AG20443 (cell line): ENCODE results near the gene MOGAT2.
"Not testable (repeated sequence)": the region's sequence is repeated elsewhere in the genome, so short reads cannot be mapped to it uniquely, and the experiment has no call there.

Source experiments
- DNase-seq: peaks from one replicate; pipeline ENCODE4 v3.0.0; 2012; ENCODE audit warnings: low spot score, mixed read lengths

The MOGAT2 gene

DNA sequence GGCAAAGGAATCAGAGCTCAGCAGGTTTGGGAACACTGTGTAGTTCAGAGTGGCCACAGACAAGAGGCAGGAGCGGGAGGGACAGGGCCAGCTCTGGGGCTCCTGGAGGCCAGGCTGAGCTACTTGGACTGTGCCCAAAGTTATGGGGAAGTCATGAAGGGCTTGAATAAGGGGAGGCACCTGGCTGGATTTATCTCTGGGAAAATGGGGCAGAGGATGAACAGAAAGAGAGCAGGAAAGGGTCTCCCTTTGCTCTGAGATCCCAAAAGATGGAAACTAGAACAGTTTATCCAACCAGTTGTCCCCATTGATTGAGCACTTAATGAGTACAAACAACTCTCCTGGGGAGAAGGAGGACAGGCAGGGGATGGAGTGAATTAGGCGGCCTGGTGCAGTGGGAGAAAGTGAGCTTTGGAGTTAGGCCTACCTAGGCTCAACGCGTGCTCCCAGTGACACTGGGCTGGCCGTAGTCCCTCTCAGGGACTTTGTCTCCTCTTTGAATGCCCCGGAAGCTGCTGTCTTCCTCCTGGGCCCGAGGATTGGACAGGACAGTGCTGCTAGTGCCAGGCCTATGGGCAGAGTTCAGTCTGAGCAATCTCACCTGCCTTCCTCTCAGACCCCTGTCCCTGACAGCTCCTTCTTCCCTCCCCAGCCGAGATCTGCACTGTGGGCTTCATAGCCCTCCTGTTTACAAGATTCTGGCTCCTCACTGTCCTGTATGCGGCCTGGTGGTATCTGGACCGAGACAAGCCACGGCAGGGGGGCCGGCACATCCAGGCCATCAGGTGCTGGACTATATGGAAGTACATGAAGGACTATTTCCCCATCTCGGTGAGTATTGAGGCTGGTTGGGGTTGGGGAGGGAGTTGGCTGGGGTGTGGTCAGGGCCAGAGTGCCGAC lies 2.0 kb downstream of the MOGAT2 start:
- no peak for DNase-seq

DNA sequence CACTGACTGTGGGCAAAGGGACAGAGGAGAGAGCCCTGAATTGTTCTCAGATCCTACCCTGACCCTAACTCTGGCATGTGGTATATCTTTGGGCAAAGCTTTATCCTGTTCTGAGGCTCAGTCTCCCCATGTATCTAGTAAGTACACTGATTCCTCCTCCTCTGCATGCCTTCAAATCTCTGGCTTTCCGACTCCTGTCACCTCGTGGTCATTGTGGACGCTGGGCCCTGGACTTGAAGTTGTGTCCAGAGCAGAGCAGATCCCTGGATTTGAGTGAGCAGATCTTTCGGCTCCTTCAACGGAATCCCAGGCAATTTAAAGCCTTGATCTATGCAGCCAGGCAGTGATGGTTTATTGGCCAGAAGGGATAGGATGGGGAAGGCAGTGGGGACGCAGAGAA lies 3.0 kb downstream of the MOGAT2 start:
- no peak for DNase-seq

DNA sequence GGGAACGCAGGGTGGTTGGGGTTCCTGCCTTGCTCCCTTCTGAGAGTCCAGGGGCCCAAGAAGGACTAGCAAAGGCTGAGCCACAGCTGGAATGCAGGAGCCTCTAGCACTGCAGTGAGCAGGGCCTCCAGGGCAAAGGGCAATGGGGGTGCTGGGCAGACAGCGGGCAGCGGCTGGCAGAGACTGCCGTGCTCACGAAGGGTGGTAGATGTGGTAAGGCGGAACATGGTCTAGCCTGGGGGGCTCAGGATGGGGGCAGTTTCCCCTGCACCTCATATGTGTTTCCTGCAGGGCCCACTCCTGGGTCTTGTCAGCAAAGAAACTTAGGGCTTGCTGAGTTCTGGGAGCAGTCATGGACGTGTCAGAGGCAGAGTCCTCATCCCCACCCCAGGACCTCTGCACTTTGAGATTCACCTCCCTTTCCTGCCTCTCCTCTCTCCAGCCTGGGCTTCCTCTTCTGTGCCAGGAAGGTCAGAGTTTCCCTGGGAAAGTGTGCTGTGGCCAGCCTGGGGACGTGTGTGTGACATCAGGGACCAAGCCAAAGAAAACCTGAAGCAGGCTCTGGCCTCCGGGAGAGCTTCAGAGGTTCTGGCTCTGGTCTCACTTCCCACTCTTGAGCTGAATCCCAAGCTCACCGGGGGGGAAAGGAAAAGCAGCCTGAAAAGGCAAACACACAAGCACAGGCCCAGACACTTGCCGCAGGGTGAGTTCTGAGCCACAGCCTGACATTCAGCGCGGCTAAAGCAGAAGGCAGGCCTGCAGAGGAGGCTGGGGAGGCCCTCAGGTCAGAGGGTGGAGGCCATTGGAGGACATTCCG lies 4.4 kb downstream of the MOGAT2 start:
- DNase-seq = no peak

DNA sequence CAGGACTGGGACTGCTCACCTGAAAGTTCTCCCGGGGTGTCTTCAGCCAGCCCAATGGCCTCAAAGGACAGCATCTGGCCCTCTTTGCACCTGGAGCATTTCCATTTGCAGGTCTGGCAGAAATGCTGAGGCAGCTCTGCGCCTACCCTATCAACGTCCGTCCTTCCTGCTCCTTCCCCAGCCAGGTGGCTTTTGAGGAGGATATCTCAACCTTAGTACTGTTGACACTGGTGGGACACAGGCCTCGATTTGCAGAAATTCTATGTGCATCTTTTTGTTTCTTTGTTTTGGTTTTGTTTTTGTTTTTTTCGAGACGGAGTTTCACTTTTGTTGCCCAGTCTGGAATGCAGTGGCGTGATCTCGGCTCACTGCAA lies 5.0 kb downstream of the MOGAT2 start:
- no peak for DNase-seq

DNA sequence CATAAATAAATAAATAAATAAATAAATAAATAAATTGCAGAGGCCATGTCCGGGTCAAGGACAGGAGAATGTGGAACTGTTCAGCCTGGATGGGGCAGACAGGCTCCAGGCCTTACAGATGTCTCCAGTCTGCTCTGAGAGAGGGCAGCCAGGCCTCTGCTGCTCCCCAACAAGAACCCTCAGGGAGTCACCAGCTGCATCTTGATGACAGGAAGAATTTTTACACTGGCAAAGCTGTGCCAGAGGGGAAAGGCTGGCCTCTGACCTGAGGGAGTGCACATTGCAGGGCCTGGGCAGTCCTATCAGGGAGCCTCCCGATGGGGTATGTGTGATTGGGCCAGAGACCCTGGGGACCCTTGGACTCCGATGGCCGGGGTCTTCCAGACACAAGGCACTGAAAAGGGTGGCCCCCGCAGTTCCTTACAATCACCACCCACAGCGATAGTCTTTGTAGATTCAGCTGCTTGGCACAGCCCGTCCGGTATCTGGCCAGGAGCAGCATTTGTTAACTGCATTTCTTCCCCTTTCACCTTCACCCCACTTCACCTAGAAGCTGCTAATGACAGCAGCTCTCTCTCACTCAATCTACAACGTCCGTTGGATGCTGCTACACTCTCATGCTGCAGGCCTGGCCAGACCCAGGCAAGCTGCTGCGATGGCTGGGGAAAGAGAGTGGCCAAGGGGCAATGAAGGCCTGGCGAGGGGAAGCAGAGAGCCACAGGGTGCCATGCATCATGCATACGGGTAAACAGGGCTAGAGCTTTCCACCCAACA lies 8.1 kb downstream of the MOGAT2 start:
- no peak for DNase-seq

DNA sequence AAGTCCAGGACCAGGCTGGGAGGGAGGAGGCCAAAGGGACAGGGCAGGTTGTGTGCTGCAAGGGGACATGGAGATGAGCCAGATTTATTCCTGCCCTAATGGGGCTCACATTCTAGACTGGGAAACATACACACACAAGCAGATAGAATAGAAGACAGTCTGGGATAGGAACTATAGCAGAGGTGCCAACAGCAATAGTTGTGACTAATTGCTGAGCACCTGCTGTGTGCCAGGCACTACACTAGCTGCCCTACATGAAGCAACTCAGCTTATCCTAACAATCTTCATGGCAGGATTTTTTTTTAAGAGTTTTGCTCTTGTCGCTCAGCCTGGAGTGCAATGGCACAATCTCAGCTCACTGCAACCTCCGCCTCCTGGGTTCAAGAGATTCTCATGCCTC lies 11.4 kb downstream of the MOGAT2 start:
- no peak for DNase-seq

DNA sequence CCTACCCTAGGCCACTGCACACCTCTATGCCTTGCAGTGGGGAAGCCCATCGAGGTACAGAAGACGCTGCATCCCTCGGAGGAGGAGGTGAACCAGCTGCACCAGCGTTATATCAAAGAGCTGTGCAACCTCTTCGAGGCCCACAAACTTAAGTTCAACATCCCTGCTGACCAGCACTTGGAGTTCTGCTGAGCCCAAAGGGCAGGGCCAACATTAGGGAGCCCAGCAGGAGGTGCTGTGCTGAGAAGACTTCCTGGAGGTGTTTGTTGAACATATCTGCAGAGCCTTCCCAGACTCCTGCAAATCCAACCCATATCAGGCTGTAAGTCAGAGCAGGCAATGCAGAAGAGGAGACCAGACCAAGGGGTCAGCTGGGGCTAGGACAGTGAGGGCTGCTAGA lies 13.5 kb downstream of the MOGAT2 start:
- DNase-seq = no peak

DNA sequence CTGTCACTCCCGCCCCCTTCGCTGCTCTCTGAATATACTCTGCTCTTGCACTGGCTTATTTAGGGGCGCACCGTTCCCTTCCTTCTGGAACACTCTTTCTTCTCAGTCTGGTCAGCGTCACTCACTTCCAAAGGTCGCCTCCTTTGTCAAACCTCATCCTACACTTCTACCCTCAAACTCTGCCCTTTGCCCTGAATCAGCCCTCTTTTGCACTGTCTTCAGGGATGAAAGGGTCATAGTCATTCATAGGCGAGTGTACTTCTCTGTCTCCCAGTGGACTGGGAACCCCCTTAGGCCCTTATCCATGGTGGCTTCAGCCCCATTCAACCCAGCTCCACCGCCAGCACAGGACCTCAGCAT lies 15.4 kb downstream of the MOGAT2 start:
- DNase-seq = no peak

DNA sequence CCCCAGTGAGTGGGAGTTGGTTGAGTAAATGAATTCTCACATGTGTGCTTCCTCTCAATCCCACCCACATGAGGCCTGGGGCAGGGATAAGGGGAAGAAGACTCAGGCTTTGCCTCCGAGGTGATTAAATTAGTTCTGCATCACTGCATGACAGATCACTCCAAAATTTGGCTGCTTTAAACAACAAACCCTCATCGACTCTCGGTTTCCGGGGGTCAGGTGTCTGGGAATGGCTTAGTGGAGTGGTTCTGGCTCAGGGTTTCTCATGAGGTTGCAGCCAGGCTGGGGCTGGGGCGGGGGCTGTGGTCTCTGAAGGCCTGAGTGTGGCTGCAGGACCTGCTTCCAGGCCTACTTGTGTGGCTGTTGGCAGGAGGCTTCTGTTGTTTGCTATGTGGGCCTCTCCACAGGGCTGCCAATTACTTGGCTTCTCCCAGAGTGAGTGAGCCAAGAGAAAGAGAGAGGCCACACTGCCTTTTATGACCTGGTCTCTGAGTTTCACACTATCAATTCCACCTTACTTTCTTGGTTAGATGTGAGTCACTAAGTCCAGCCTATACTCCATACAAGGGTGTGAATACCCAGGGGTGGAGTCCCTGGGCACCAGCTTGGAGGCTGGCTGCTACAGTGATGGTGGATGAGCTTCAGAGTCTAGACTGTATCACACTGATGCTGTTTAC lies 15.9 kb downstream of the MOGAT2 start:
- DNase-seq = no peak

DNA sequence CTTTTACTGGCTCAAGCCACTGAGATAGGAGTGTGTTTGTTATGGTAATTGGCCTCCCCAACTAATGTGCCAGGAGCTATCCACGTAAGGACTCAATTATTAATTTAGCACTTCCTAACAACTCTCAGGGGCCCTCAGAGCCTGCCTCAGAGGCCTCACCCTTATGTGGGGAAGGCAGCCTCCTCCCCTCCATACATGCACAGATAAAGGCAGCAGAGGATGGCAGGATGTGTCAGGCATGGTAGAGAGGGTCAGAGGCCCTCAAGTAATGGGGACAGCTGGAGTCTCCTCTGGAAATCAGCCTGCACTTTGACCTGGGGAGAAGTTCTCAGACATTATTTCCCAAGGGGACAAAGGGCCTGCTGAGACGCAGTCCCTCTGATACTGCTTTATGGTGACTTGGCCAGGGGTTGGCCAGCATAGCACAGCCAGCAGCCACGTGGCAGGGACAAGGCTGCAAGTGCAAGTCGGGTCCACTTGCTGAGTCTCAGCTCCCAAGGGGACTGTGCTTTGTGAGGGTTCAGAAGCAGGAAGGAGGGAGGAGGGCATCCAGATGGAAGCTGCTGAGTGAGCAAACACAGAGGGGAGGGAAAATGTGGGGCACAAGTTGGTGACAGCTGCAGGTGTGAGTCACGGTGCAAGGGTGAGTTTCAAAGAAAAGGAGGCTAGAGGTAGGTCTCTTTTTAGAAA lies 17.0 kb downstream of the MOGAT2 start:
- no peak for DNase-seq

DNA sequence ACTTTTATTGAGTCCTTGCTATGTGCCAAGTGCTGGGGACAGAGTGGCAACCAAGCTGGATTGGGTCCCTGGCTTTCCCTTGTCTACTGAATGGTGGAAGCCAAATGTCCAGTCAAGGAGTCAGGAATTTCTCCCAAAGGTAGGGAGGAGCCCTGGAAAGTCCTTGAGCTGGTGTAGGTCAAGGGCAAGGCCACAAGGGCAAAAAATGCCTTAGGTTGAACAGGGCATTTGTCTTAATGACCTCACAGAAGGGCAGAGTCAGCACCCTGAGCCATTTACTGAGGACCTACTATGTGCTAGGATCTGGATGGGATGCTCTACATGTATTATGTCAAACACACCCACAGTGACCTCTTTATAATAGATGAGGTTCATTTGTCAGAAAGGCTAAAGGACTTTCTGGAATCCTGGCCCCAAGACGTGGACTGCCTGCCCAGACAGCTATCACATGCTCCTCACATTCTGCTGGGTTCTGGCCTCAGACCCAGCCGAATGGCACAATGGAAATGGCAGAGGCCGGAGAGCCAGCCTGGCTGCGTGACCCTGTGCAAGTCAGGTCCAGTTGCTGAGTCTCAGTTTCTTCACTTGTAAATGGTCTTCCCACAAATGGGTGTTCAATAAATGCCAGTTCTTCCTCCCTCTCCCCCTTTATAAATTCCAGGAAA lies 17.7 kb downstream of the MOGAT2 start:
- DNase-seq = no peak

DNA sequence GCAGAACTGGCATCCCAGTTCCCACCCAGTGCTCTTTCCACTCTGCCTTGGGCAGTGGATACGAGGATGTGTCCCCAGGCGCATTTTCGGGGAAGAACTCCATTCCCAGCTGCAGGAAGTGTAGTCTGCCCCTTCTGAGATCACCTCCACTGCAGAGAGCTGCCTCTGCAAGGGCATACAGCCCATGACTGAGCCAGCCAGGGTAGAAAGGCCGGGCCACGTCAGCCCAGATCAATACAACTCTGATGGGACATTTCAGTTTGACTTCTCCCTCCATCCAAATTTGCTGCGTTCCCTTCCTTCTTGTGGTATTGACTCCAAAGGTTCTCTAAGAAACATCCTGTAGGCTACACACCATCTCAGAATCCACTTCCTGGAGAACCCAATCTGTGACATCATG lies 19.7 kb downstream of the MOGAT2 start:
- no peak for DNase-seq

DNA sequence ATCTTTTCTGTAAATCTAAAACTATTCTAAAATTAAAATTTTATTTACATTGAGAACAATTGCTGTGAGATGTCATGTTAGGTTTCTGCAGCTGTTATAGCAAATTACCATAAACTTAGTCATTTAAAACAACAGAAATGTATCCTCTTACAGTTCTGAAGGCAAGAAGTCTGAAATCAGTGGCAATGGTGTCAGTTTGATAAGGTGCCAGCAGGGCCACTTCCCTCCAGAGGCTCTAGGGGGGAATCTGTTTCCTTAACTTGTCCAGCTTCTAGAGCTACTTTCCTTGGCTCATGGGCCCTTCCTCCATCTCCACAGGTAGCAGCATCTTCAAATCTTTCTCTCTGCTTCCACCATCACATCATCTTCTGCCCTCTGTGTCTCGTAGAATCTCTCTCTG lies 23.0 kb downstream of the MOGAT2 start:
- DNase-seq = no peak

DNA sequence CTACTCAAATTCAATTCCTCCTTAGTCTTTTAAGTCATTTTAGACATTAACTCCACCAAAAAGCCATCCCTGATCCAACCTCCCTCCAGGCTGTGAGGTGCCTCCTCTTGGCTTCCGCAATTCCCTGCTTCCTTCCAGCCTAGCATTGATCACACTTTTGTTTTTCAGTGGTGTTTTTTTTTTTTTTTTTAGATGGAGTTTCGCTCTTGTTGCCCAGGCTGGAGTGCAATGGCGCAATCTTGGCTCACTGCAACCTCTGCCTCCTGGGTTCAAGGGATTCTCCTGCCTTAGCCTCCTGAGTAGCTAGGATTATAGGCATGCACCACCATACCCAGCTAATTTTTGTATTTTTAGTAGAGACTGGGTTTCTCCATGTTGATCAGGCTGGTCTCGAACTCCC lies 25.5 kb downstream of the MOGAT2 start:
- DNase-seq = not testable (repeated sequence)

DNA sequence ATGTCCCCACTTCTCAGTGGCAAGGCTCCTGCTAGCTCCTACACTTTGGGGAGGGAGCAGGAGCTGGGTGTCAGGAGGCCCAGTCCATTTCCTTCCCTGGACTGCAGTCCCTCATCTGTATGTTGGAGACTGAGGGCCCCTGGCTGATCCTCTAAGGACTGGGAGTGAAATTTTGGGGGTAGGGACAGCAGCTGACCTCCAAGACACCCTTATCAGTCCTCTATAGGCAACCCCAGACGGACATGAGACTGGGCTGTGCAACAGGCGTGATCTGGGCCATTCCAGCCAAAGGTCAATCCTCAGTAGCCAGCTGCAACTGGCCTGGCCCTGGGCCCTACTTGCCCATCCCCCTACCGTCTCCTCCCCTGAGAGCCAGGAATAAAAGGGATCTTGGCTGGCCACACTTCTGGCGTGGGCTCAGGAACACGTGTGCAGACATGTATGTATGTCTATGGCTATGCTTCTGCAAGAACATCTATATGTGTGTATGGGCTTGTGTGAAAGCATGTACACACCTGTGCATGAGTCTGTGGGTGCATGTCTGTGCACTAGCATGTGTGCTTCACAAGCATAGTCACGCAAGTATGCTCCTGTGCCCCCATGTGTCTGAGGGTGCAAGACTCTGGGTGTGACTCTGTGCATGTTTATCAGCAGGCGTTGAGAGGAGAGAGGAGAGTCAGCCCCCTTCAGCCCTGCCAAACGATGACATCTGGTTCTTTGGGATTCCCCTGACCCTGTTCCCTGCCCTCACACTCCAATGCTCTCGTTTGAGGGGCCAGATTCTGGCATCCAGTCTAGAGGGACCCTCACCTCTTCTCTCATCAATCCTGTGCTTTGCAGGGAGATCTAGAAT lies 26.3 kb downstream of the MOGAT2 start:
- DNase-seq = no peak

DNA sequence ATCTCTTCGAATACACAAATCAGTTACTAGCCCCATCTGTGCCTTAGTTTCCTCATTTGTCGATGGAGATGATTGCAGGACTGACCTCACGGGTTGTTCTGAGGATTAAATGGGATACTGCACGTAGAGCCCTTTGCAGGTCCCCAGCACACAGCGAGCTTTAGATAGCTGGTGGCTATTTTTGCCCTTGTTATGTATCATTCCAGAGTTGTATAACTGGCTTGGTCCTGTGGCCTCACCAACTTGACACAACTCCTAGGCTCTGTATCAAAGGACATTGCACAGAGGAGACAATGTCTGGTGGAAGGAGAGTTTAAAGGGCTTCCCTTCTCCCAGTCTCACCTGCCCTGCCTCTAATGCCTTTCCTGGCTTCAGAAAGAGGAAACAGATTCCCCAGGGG lies 28.2 kb downstream of the MOGAT2 start:
- no peak for DNase-seq

DNA sequence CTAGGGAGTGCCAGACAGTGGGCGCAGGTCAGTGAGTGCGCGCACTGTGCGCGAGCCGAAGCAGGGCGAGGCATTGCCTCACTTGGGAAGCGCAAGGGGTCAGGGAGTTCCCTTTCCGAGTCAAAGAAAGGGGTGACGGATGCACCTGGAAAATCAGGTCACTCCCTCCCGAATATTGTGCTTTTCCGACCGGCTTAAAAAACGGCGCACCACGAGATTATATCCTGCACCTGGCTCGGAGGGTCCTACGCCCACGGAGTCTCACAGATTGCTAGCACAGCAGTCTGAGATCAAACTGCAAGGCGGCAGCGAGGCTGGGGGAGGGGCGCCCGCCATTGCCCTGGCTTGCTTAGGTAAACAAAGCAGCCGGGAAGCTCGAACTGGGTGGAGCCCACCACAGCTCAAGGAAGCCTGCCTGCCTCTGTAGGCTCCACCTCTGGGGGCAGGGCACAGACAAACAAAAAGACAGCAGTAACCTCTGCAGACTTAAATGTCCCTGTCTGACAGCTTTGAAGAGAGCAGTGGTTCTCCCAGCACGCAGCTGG lies 31.2 kb downstream of the MOGAT2 start:
- not testable (repeated sequence) for DNase-seq

DNA sequence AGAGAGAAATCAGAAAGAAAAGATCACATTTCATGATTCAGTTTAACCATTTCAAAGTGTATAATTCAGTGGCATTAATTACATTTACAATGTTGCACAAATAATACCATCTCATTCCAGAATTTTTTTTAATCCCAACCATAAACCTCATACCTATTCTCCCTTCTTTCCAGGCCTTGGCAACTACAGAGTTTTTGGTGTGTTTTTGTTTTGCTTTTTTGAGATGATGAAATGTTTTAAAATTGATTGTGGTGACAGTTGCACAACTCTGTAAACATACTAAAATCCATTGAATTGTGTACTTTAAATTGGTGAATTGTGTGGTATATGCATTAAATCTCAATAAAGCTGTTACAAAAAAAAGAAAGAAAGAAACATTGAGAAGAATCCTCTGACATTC lies 37.3 kb downstream of the MOGAT2 start:
- not testable (repeated sequence) for DNase-seq

DNA sequence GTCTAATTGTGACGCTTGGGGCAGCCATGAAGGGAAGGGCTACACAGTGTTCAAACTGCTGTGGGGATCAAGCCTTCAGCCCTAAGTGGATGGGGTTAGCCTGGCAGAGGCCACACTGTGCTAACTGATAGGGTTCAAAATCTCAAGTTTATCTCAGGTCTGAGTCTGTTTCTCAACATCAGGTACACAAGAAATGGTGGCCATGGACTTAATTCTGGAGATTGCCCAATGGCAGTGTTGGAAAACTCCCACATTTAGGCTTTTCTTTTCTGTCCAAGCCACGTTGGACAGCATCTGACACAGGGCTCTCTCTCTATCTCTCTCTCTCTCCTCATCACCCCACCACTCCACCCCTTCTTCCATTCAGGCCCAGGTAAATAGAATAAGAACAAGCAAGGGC lies 40.0 kb downstream of the MOGAT2 start:
- no peak for DNase-seq

DNA sequence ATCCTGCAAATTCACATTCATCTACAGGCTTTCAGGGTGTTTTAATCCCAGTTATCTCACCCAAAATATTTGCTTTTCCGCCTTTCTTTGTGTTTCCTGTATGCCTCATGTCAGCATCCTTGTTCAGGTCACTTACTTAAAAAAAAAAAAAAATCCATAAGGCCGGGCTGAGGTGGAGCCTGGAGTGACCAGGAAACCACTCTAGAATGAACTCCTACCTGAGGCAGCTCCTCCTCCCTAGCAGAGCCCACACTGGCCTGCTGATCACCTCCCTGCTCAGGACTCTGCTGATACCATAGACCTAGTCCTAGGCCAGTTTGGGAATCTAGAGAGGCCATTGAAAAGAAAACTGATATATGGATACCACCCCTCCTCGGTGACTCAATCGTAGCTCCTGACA lies 42.2 kb downstream of the MOGAT2 start:
- DNase-seq = no peak
